OCI-LY7 (cell line): ENCODE data around the gene ATP8B1. TPM values are rescaled to one million over a fixed set of nuclear protein-coding genes. Genes with fewer than 3 reads are reported as not detected.

Experiments
- BruUV-seq: library from RNA; stranded (reverse); fragments of 400-500 nt; replicated peaks from 2 replicates; lab custom pipeline; 2021; lab: Mats Ljungman, UMichigan
- CTCF ChIA-PET: fragments of 300-600 bp; sonication (Branson Sonifier 250); formaldehyde crosslinking; loops from one replicate; lab custom pipeline; 2022; ENCODE audit warnings: antibody characterized with exemption; ENCODE audit not compliant: unreplicated experiment; lab: Charles Lee
- POLR2A ChIA-PET: fragments of 300-600 bp; sonication (Branson Sonifier 250); formaldehyde crosslinking; loops from one replicate; lab custom pipeline; 2022; ENCODE audit warnings: antibody characterized with exemption; lab: Charles Lee
- DNase-seq: peaks from one replicate; pipeline ENCODE4 v3.0.0-alpha.2; 2015; ENCODE audit warnings: low spot score
- H2AFZ ChIP-seq: fragments of 200-600 bp; sonication (generic), shearing (Covaris generic); 2 replicates; pipeline ENCODE4 v1.6.1; 2014; ENCODE audit warnings: mild to moderate bottlenecking, antibody characterized with exemption, low read length, moderate library complexity
- H3K27ac ChIP-seq: fragments of 200-600 bp; sonication (generic); 2 replicates; pipeline ENCODE4 v1.5.1; 2014; ENCODE audit warnings: mixed run types, low read depth, mild to moderate bottlenecking, moderate library complexity, low read length, inconsistent platforms; ENCODE audit not compliant: poor library complexity, severe bottlenecking
- H3K36me3 ChIP-seq: fragments of 200-600 bp; sonication (generic); 2 replicates; pipeline ENCODE4 v1.6.1; 2014; ENCODE audit warnings: mild to moderate bottlenecking, antibody characterized with exemption, low read length, moderate library complexity, mixed read lengths; ENCODE audit not compliant: insufficient read depth
- H3K4me1 ChIP-seq: fragments of 200-600 bp; sonication (generic); 2 replicates; pipeline ENCODE4 v1.5.1; 2014; ENCODE audit warnings: mild to moderate bottlenecking, low read length; ENCODE audit not compliant: insufficient read depth, poor library complexity, severe bottlenecking
- H3K4me2 ChIP-seq: fragments of 200-600 bp; sonication (generic); 2 replicates; pipeline ENCODE4 v1.6.1; 2014; ENCODE audit warnings: mild to moderate bottlenecking, low read length
- H3K4me3 ChIP-seq: fragments of 200-600 bp; sonication (generic); 2 replicates; pipeline ENCODE4 v1.5.1; 2014; ENCODE audit warnings: mild to moderate bottlenecking, low read depth, low read length; ENCODE audit not compliant: poor library complexity, severe bottlenecking
- H3K79me2 ChIP-seq: fragments of 200-600 bp; sonication (generic); 2 replicates; pipeline ENCODE4 v1.6.1; 2016; ENCODE audit warnings: low read depth, mild to moderate bottlenecking, low read length, moderate library complexity, mixed read lengths; ENCODE audit not compliant: insufficient read depth
- H3K9me2 ChIP-seq: fragments of 200-600 bp; sonication (generic); 2 replicates; pipeline ENCODE4 v1.6.1; 2016; ENCODE audit warnings: mild to moderate bottlenecking, low read length, mixed read lengths; ENCODE audit not compliant: insufficient read depth
- H3K9me3 ChIP-seq: fragments of 200-600 bp; sonication (generic); 2 replicates; pipeline ENCODE4 v1.6.1; 2014; ENCODE audit warnings: mild to moderate bottlenecking, mixed run types, low read length, mixed read lengths
- H4K20me1 ChIP-seq: fragments of 200-600 bp; sonication (generic); 2 replicates; pipeline ENCODE4 v1.6.1; 2014; ENCODE audit warnings: mild to moderate bottlenecking, antibody characterized with exemption, low read length, moderate library complexity, mixed read lengths; ENCODE audit not compliant: insufficient read depth
- EZH2phosphoT487 ChIP-seq: fragments of 200-600 bp; sonication (generic); IDR thresholded peaks from 2 replicates; pipeline ENCODE4 v1.6.1; 2018; ENCODE audit warnings: low read depth, borderline replicate concordance, mild to moderate bottlenecking, mixed run types, antibody characterized with exemption, low read length, moderate library complexity, mixed read lengths
- intact Hi-C: fragments of 100-400 bp; cut with micrococcal nuclease; formaldehyde crosslinking; loops from one replicate; pipeline ENCODE4 v1.10.0; 2022; ENCODE audit not compliant: unreplicated experiment
- total RNA-seq, 2 experiments: library from RNA; depleted of rRNA in 1 of 2; stranded (reverse); fragments of >200 nt in 1 of 2; shearing (Covaris generic) in 1 of 2; gene quantifications; 2 replicates each; pipeline ENCODE4 v1.2.3, GENCODE V29; 2014 to 2022
- TF ChIP-seq, protein P1 (sequence below): fragments of 200-600 bp; sonication (generic); conservative IDR thresholded peaks from 2 replicates; pipeline ENCODE4 v1.5.1; 2014; ENCODE audit warnings: mild to moderate bottlenecking, antibody characterized with exemption, low read length, moderate library complexity, mixed read lengths

Gene ATP8B1
- total RNA-seq, 2 experiments from 2014 or later = not detected

DNA sequence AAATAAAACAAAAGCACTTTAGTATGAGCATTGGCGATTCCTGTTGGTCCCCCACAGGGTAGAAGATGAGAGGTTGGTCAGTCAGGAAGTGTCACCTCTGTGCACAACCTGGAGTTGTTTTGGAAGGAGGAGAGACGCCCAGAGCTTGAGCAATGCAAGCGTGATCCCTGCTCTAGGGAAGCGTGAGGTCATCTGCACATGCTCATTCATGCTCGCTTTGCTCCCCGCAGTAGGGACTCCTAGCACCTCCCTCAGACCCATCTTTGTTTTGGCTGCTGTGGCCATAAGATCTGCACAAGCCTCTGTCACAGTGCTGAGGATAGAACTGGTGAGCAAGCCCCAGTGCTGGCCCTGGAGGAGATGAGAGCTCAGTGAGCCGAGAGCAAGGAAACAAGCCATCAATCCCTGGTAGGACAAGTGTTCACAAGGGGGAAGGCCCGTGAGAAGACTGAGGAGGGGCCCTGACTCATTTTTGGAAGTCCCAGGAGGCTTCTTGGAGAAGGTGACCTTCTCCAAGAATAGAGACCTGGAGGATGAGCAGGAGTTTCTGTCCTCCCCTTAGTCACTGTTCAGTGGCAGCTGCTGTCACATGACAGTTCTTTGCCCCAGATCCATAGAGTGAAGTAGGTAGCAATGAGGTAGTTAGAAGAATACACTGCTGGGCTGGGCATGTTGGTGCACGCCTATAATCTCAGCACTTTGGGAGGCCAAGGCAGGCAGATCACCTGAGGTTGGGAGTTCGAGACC is 13.3 kb upstream of the ATP8B1 start:
- Histone ChIP-seq H3K4me3 (no peak overlapping the region), H3K79me2 (no peaks in the 10 kb centered on the region), H3K27ac (no peak overlapping the region), H3K4me1 (no peaks in the 10 kb centered on the region), H3K9me3 (no peaks in the 10 kb centered on the region), H3K4me2 (no peak overlapping the region), H3K9me2 (no peaks in the 10 kb centered on the region), H3K36me3 (no peaks in the 10 kb centered on the region), H4K20me1 (no peaks in the 10 kb centered on the region), H2AFZ (no peak overlapping the region)
- no peak for TF ChIP-seq EZH2phosphoT487
- DNase-seq = no peak
- BruUV-seq = no TSS peak
- ChIA-PET POLR2A (interaction anchor here (0.6 kb wide), 1 partner anchor 86 kb away, joined by 3 read pairs; no protein-coding TSS in a partner anchor), CTCF (no interaction called here)
- intact Hi-C loops = no loop called here

DNA sequence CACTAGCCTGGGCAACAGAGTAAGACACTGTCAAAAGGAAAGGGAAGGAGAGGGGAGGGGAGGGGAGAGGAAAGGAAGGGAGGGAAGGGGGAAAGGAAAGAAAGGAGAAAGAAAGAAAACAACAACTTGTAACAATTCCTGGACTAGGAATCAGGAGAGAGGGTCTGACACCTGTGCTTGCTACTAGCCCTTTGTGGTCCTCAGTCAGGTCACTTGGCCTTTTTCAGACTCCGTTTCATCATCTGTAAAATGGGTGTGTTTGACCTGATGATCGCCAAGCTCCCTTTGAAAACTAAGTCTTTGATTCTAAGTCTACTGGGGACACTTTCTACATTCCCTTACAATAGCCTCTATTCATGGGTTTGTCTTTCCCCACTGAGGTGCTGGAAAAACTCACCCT is 11.4 kb upstream of the ATP8B1 start:
- TF ChIP-seq EZH2phosphoT487 = no peak
- TF ChIP-seq, protein P1, sequence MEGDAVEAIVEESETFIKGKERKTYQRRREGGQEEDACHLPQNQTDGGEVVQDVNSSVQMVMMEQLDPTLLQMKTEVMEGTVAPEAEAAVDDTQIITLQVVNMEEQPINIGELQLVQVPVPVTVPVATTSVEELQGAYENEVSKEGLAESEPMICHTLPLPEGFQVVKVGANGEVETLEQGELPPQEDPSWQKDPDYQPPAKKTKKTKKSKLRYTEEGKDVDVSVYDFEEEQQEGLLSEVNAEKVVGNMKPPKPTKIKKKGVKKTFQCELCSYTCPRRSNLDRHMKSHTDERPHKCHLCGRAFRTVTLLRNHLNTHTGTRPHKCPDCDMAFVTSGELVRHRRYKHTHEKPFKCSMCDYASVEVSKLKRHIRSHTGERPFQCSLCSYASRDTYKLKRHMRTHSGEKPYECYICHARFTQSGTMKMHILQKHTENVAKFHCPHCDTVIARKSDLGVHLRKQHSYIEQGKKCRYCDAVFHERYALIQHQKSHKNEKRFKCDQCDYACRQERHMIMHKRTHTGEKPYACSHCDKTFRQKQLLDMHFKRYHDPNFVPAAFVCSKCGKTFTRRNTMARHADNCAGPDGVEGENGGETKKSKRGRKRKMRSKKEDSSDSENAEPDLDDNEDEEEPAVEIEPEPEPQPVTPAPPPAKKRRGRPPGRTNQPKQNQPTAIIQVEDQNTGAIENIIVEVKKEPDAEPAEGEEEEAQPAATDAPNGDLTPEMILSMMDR = no peak
- no peak for DNase-seq
- Histone ChIP-seq H3K4me1 (no peaks in the 10 kb centered on the region), H4K20me1 (no peaks in the 10 kb centered on the region), H3K4me2 (no peak overlapping the region), H3K4me3 (no peak overlapping the region), H3K36me3 (no peaks in the 10 kb centered on the region), H3K79me2 (no peaks in the 10 kb centered on the region), H3K9me2 (no peaks in the 10 kb centered on the region), H3K9me3 (no peaks in the 10 kb centered on the region), H3K27ac (no peak overlapping the region), H2AFZ (no peak overlapping the region)
- no TSS peak for BruUV-seq
- intact Hi-C loops = no loop called here
- ChIA-PET CTCF (no interaction called here), POLR2A (no interaction called here)

DNA sequence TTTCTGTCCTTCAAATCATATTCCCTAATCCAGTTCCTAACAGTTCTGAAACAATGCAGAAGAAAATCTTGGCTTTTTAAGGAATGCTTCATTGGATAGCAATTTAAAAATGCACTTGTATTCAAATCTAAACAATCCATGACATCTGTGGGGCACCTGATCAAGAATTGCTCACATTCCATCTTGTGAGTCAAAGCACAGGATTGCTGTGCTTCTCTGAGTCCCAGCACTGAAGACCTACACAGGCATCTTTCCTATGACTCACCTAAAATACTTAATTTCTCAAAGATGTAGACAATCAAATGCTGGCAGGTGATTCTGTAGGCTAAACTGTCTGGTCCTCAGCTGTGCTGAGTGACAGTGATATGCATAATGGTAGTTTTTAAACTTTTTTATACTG is 10.1 kb upstream of the ATP8B1 start:
- ChIA-PET POLR2A (no interaction called here), CTCF (no interaction called here)
- H2AFZ ChIP-seq = no peak overlapping the region
- H3K27ac ChIP-seq = no peak overlapping the region
- no TSS peak for BruUV-seq
- TF ChIP-seq, protein P1 = no peak
- TF ChIP-seq EZH2phosphoT487 = no peak
- no peak overlapping the region for H3K4me3 ChIP-seq
- no peaks in the 10 kb centered on the region for H4K20me1 ChIP-seq
- no peaks in the 10 kb centered on the region for H3K9me3 ChIP-seq
- intact Hi-C loops = no loop called here
- DNase-seq = no peak
- no peaks in the 10 kb centered on the region for H3K4me1 ChIP-seq
- H3K36me3 ChIP-seq = no peaks in the 10 kb centered on the region
- H3K79me2 ChIP-seq = no peaks in the 10 kb centered on the region
- H3K4me2 ChIP-seq = no peak overlapping the region
- H3K9me2 ChIP-seq = no peaks in the 10 kb centered on the region
